Heart left ventricle (tissue), 13 donors: Measurements from ENCODE around the gene SMAD5.

Source experiments
- POLR2A ChIP-seq, 2 donors: fragments of 450-650 bp; IDR thresholded peaks; one replicate each; pipeline ENCODE4 v1.6.1; 2017; ENCODE audit warnings: antibody characterized with exemption in 2 of 2, mild to moderate bottlenecking in 2 of 2, moderate library complexity in 2 of 2
- TF ChIP-seq, protein P1 (sequence below), 12 donors: fragments of 200-600 bp; sonication (generic) in 4 of 12; IDR thresholded peaks; one replicate each; pipeline versions ENCODE4 v1.5.0 to v1.8.0; 2018 to 2022; ENCODE audit warnings: antibody characterized with exemption in 12 of 12, mild to moderate bottlenecking in 5 of 12
- donor health status: ischemic (EF 13 %, LVEDD 7.1; RV severe dilation, severe dysfunction).
- donor health status: DM: no; HTN: yes; CAD: no.
- donor health status: DM: no; HTN: no; CAD: no.
- donor health status: ischemic (EF 25% LVEDD 6.9; RV normal size, moderate dysfunction).
- donor health status: ischemic (EF 25% LVEDD 5.7; RV mildly dilated, moderate dysfunction).
- donor health status: ischemic (EF 35%, LVEDD 5.7; RV mildly dilated, moderate dysfunction).
- donor health status: nonischemic (EF 11% LVEDD 7.7; RV severe dilation, severe dysfunction).
- donor health status: DM: yes; HTN: yes; CAD: no.
- donor health status: PGD.
- donor health status: ischemic (EF 29% LVEDD 5.4; RV normal size, mild dysfunction).
- donor health status: nonischemic (EF 23%, LVEDD 6.1; RV moderate dilation, normal function).

DNA sequence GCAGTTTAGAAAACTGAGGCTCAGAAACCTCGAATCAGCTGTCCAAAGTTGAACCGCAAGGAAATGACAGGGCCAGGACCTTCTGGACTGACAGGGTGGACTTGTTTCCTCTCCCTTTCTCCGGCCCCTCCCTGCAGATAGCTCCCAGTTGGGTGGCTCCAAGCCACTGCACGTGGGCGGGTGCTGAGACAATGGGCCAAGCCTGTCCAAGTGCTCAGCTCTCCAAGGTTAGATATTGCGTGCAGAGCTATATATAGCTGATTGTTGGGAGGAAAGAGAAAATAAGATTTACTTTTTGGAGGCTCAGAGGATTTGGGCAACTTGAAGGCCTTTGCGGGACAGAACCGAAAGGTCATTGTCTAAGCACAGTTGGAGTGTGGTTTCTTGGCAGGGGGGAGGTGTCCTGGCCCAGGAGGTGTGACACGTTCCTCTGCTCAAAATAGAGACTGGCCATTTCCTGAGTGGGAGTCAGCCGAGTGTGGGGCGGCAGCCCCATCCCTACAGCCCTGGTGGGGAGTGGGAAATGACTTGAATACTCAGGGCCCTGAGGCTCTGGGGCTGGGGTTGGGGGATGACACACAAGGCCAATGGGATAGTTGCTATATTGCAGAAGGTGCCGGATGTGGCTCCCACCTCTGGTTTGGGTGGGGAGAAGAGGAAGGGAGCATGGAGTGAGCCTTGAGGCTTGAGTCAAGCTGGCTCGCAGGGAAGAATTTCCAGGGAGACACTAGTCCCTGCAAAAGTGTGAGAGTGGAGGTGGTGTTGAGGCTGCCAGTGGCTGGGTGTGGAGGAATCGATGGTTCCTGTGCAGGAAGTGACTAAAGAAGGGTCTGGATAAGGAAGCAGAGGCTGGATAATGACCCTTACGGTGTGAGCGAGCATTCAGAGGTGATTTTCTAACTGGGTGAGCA, 44.4 kb upstream of the SMAD5 start:
- TF ChIP-seq, protein P1, sequence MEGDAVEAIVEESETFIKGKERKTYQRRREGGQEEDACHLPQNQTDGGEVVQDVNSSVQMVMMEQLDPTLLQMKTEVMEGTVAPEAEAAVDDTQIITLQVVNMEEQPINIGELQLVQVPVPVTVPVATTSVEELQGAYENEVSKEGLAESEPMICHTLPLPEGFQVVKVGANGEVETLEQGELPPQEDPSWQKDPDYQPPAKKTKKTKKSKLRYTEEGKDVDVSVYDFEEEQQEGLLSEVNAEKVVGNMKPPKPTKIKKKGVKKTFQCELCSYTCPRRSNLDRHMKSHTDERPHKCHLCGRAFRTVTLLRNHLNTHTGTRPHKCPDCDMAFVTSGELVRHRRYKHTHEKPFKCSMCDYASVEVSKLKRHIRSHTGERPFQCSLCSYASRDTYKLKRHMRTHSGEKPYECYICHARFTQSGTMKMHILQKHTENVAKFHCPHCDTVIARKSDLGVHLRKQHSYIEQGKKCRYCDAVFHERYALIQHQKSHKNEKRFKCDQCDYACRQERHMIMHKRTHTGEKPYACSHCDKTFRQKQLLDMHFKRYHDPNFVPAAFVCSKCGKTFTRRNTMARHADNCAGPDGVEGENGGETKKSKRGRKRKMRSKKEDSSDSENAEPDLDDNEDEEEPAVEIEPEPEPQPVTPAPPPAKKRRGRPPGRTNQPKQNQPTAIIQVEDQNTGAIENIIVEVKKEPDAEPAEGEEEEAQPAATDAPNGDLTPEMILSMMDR (IDR thresholded peaks at IDR 0.05): no peak
- TF ChIP-seq POLR2A (IDR thresholded peaks at IDR 0.05): no peak
